ENCODE results near the gene CD9. TPM values are rescaled to one million over a fixed set of nuclear protein-coding genes. Genes with fewer than 3 reads are reported as not detected.

CD9 gene
- polyA plus RNA-seq, 1 of the 3 experiments (the other 2 are of a cell fraction) = 76.6 TPM

DNA sequence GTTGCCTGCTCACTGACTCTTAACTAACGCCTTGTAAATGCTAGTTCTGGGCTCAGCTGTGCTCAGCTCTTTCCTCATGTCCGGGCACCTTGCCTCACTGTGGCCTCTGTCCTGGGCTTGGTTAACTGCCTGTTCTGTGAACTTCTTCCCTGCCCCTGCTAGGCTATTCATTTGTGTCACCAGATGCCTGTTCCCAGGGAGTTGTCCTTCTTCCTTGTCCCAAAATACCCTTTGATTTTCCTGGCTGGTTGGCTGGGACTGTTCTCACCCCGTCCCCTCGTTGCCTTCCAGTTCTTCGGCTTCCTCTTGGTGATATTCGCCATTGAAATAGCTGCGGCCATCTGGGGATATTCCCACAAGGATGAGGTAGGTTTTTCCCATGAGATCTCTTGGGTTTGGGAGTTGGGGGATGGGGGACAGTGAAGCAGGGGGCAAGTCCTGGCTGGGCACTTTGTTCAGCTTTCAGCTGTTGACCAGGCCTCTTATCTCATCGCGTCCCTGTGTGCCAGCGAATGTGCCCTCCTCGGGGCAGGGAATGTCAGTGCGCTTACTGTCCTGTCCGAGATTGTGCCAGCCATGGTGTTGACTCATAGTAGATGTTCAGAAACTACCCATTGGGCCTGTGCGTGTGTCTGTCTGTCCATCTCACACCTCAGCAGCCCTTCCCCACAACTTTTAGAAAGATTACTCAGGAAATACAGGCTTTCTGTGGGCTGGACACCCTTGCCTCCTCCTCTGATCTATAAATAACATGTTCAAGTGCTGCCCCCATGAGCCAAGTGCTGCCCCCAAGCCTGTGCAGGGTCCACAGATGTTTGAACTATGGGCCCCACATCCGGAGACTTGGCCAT is 33.1 kb downstream of the CD9 start:
- Histone ChIP-seq H3K27ac (ENCODE audit: low read depth in 2 of 2, low read length in 1 of 2) (peak overlapping the region in 1 of 2 experiments; percentile 25; a peak in 1 of 4 replicates), H3K4me1 (ENCODE audit: control insufficient read depth in 1 of 2, insufficient read depth in 2 of 2, low read depth in 1 of 2, low read length in 1 of 2) (peaks cover 16 to 61% of the 10 kb centered on the region in 2 experiments; a peak in 2 of 4 replicates), H3F3A (replicated peaks; ENCODE audit: insufficient read depth) (peaks cover 3% of the 10 kb centered on the region), H4K20me1 (ENCODE audit: insufficient read depth) (no peaks in the 10 kb centered on the region), H3K4me3 (ENCODE audit: low read depth in 2 of 2, low read length in 1 of 2) (no peak overlapping the region), H3K27me3 (ENCODE audit: insufficient read depth) (no peaks in the 10 kb centered on the region), H3K79me2 (ENCODE audit: insufficient read depth) (no peaks in the 10 kb centered on the region; the same call in 1 of the 2 replicates), H3K4me2 (no peak overlapping the region), H3K9ac (no peak overlapping the region), H3K9me2 (no peaks in the 10 kb centered on the region), H2AFZ (ENCODE audit: low read depth) (no peak overlapping the region), H3K36me3 (replicated peaks in 1 of 2; ENCODE audit: control insufficient read depth in 1 of 2, insufficient read depth in 2 of 2, low read length in 1 of 2) (peaks cover 0 to 3% of the 10 kb centered on the region in 2 experiments), H3K9me3 (no peaks in the 10 kb centered on the region)
- 91% methylated on average over 9 of the region's 15 CpGs for WGBS (ENCODE audit: low lambda C conversion rate)
- TF ChIP-seq FOSL2 (IDR thresholded peaks at IDR 0.05; ENCODE audit: borderline replicate concordance, low read depth) (no peak), CTCF (IDR thresholded peaks at IDR 0.05) (peak; percentile 27), FOXJ3 (CRISPR knock-in tag; IDR thresholded peaks at IDR 0.05) (no peak), GABPA (IDR thresholded peaks at IDR 0.05; ENCODE audit: low read depth) (no peak), FOXM1 (IDR thresholded peaks at IDR 0.05; ENCODE audit: low read depth) (no peak)
- POLR2A ChIA-PET = no interaction called here
- CTCF ChIA-PET = interaction anchor here (0.6 to 1.1 kb wide), 2 partner anchors 38 to 46 kb away, joined by 3 read pairs; no protein-coding TSS in a partner anchor
- no peak for DNase-seq

DNA sequence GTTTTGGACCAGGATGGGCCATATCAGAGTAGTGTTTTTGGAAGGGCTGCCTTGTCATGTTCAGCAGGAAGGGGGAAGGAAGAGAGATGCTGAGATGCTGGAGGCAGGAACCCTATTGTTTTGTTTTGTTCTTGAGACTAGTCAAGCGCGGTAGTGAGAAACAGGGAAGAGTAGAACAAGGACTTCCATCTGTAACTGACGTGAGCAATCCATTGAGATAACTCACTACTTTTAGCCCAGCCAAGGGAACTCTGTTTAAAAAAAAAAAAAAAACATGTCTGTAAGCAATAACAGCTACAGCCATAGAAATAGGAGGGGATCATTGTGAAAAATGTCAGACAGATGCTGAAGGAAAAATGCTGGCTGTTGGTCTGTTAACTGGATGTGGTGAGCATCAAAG is 34.0 kb downstream of the CD9 start:
- Histone ChIP-seq H3K9me3 (no peaks in the 10 kb centered on the region), H3F3A (replicated peaks; ENCODE audit: insufficient read depth) (peaks cover 3% of the 10 kb centered on the region), H2AFZ (ENCODE audit: low read depth) (no peak overlapping the region), H3K79me2 (ENCODE audit: insufficient read depth) (no peaks in the 10 kb centered on the region; the same call in 1 of the 2 replicates), H4K20me1 (ENCODE audit: insufficient read depth) (no peaks in the 10 kb centered on the region), H3K27ac (ENCODE audit: low read depth in 2 of 2, low read length in 1 of 2) (no peak overlapping the region; a peak in 1 of 4 replicates), H3K4me2 (no peak overlapping the region), H3K27me3 (ENCODE audit: insufficient read depth) (no peaks in the 10 kb centered on the region), H3K4me3 (ENCODE audit: low read depth in 2 of 2, low read length in 1 of 2) (no peak overlapping the region), H3K4me1 (ENCODE audit: control insufficient read depth in 1 of 2, insufficient read depth in 2 of 2, low read depth in 1 of 2, low read length in 1 of 2) (peaks cover 12 to 53% of the 10 kb centered on the region in 2 experiments; a peak in 2 of 4 replicates), H3K9me2 (no peaks in the 10 kb centered on the region), H3K36me3 (replicated peaks in 1 of 2; ENCODE audit: control insufficient read depth in 1 of 2, insufficient read depth in 2 of 2, low read length in 1 of 2) (peaks cover 0 to 3% of the 10 kb centered on the region in 2 experiments), H3K9ac (no peak overlapping the region)
- 95% methylated on average over 3 of the region's 3 CpGs for WGBS (ENCODE audit: low lambda C conversion rate)
- ChIA-PET POLR2A (no interaction called here), CTCF (interaction anchor here (0.9 to 1.5 kb wide), 7 partner anchors 9 to 50 kb away, joined by 3 to 7 read pairs (median 4); no protein-coding TSS in a partner anchor)
- no peak for DNase-seq
- TF ChIP-seq PBX3 (IDR thresholded peaks at IDR 0.05) = no peak
- no peak for TF ChIP-seq IRF3 (IDR thresholded peaks at IDR 0.05; ENCODE audit: low read depth, low read length)
- no peak for TF ChIP-seq POLR2AphosphoS5 (IDR thresholded peaks at IDR 0.05; ENCODE audit: low read depth, low read length)
- no peak for TF ChIP-seq MEF2A (IDR thresholded peaks at IDR 0.05; ENCODE audit: borderline replicate concordance, low read depth)
- no peak for TF ChIP-seq JUND (IDR thresholded peaks at IDR 0.05)
- TF ChIP-seq EP300 (IDR thresholded peaks at IDR 0.05; ENCODE audit: borderline replicate concordance in 1 of 2, low read depth in 1 of 2, low read length in 1 of 2) = no peak
- no peak for TF ChIP-seq SMC3 (IDR thresholded peaks at IDR 0.05; ENCODE audit: low read depth, low read length)
- no peak for TF ChIP-seq ZBTB33 (IDR thresholded peaks at IDR 0.05; ENCODE audit: borderline replicate concordance, low read depth)
- TF ChIP-seq CTCF (IDR thresholded peaks at IDR 0.05) = no peak
- TF ChIP-seq NFIC (IDR thresholded peaks at IDR 0.05; ENCODE audit: borderline replicate concordance) = no peak
- TF ChIP-seq NRF1 (IDR thresholded peaks at IDR 0.05; ENCODE audit: low read depth, low read length) = no peak
- TF ChIP-seq YY1 (IDR thresholded peaks at IDR 0.05; ENCODE audit: low read depth) = no peak
- no peak for TF ChIP-seq FOXJ3 (CRISPR knock-in tag; IDR thresholded peaks at IDR 0.05)
